HUES64 (cell line): ENCODE data around the gene CIROP.

ENCODE experiments used
- H3K27ac ChIP-seq: 2 replicates; pipeline ENCODE4 v1.7.0; 2013; ENCODE audit warnings: low read depth, low read length, inconsistent platforms
- H3K27me3 ChIP-seq: 2 replicates; pipeline ENCODE4 v1.6.1; 2013; ENCODE audit warnings: mild to moderate bottlenecking, low read length; ENCODE audit not compliant: insufficient read depth
- H3K36me3 ChIP-seq: 2 replicates; pipeline ENCODE4 v1.6.1; 2013; ENCODE audit warnings: mild to moderate bottlenecking, low read length; ENCODE audit not compliant: insufficient read depth
- H3K4me1 ChIP-seq: 2 replicates; pipeline ENCODE4 v1.6.1; 2013; ENCODE audit warnings: mild to moderate bottlenecking, low read length, moderate library complexity; ENCODE audit not compliant: insufficient read depth
- H3K4me3 ChIP-seq: 2 replicates; pipeline ENCODE4 v1.5.1; 2013; ENCODE audit warnings: mild to moderate bottlenecking, low read length, moderate library complexity
- H3K9ac ChIP-seq: 2 replicates; pipeline ENCODE4 v1.6.1; 2013; ENCODE audit warnings: mild to moderate bottlenecking, low read depth, low read length
- H3K9me3 ChIP-seq: 2 replicates; pipeline ENCODE4 v1.6.1; 2013; ENCODE audit warnings: low read depth, low read length; ENCODE audit not compliant: insufficient read depth
- WGBS: fragments of 150-250, 120-280 bp; methylation state at CpG from one replicate; pipeline ENCODE4 v1.1.7; 2013; ENCODE audit warnings: missing lambda C conversion rate; 5-methylcytosine and 5-hydroxymethylcytosine counted together

CIROP gene

DNA sequence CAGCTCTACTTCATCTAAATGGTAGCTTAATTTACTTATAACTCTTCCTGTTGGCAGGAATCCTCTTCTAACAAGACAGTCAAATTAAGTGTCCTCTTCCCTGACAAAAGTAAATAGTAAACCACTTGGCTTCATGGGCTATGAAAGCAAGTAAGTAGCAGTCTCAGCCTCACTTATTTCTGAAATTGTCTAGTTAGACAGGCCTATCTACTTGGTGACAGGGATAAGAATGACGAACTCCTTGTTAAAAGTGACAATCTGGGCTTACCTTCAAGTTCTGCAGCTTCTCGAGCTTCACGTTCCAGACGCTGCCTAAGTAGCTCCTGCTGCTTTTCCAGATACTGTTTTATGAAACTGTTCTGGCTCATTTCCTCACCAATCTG, 14.5 kb downstream of the CIROP start:
- Histone ChIP-seq H3K4me1 (no peaks in the 10 kb centered on the region), H3K9me3 (no peaks in the 10 kb centered on the region), H3K27ac (no peak overlapping the region), H3K9ac (no peak overlapping the region), H3K4me3 (no peak overlapping the region), H3K36me3 (peaks cover 82% of the 10 kb centered on the region), H3K27me3 (no peaks in the 10 kb centered on the region)
- WGBS = 92% methylated on average over 4 of the region's 4 CpGs

DNA sequence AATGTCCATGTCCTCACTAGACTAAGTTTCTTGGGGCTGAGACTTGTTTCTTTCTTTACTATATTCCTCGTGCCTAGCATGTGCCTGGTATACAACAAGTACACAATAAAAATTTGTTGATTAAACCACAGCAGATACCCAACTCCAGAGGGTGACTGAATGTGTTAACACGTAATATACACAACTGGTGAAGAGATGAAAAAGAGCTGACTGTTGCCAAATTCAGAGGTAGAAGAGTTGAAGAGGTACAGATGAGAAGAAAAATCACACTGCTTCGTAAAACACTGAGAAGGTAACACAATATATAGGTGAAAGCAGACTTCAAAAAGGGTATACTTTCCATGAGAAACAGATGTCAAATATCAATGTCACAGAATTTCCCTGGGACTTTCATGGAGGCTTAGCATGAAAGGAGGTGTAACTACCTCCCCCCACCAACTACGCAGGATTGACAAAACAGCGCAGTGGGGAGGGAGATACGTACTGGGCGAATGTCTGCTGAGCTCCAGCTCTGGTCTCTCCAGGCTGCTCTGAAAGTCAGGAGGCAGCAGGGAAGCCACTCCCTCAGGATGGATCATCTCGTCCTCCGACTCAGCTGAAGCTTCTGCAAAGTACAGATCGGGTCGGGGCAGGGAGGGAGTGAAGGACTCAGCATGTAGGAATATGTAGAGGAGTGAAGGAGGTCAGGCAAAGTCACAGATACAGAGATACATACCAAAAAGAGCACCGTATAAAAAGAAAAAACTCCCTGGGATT, 15.1 kb downstream of the CIROP start:
- Histone ChIP-seq H3K9me3 (no peaks in the 10 kb centered on the region), H3K36me3 (peaks cover 88% of the 10 kb centered on the region), H3K4me1 (no peaks in the 10 kb centered on the region)

DNA sequence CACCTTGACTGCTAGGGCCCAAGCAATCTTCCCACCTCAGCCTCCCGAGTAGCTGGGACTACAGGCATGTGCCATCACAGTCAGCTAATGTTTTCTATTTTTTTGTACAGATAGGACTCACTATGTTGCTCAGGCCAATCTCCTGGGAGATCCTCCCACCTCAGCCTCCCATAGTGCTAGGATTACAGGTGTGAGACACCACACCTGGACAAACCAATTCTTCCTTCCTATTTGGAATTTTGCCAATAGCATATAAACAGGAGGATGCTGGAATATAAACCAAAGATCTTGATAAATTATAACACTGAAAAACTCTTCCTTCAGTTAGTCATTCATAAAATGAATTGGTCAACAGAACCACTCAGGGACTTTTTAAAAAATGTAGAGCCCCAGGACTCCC, 18.2 kb downstream of the CIROP start:
- no peaks in the 10 kb centered on the region for H3K4me1 ChIP-seq
- H3K27me3 ChIP-seq = no peaks in the 10 kb centered on the region
- no peak overlapping the region for H3K27ac ChIP-seq
- H3K9ac ChIP-seq = no peak overlapping the region
- H3K36me3 ChIP-seq = peaks cover 97% of the 10 kb centered on the region
- 93% methylated on average over 1 of the region's 1 CpG for WGBS
- H3K9me3 ChIP-seq = no peaks in the 10 kb centered on the region
- H3K4me3 ChIP-seq = no peak overlapping the region

More for the DNA sequence above, 15.1 kb downstream of the CIROP start:
- WGBS = 97% methylated on average over 12 of the region's 12 CpGs
- no peak overlapping the region for H3K27ac ChIP-seq
- no peak overlapping the region for H3K4me3 ChIP-seq
- no peak overlapping the region for H3K9ac ChIP-seq
- H3K27me3 ChIP-seq = no peaks in the 10 kb centered on the region

DNA sequence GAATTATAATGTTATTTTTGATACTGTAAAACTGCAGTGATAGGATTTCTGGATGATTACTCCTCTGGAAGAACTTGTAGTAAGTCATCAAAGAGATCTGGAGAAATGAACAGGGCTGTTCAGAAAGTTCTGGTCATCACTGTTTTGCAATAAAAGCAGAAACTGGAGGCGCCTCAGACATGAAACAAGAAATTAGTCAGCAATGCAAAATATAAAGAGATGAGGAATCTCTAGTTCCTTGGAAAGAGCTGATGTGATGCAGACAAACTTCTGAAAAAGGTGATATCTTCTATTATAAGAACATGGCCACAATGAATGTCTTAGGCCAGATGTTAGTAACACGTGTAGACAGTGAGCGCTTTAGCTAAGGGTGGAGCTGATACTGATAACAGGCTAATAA, 19.3 kb downstream of the CIROP start:
- Histone ChIP-seq H3K36me3 (peaks cover 97% of the 10 kb centered on the region), H3K27ac (no peak overlapping the region), H3K27me3 (no peaks in the 10 kb centered on the region), H3K9me3 (no peaks in the 10 kb centered on the region), H3K9ac (no peak overlapping the region), H3K4me1 (no peaks in the 10 kb centered on the region), H3K4me3 (no peak overlapping the region)
- WGBS = 91% methylated on average over 3 of the region's 3 CpGs

DNA sequence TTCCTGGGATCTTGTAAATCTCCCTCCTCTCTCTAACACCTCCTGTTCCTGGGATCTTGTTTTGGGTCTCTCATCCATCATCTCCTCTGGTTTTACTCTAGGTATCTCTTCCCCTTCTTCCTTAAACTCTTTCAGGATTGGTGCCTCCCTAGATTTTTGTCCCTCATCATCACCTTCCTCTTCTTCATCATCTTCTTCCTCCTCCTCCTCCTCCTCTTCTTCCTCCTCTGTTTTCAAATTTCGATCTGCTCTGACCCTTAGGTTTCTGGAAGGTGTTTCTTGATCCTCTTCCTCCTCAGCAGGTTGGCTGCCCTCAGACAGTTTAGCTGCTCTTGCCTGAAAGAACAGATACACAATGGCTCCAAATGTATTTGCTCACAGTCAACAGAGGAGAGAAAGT, 24.3 kb downstream of the CIROP start:
- H3K4me1 ChIP-seq = no peaks in the 10 kb centered on the region
- no peaks in the 10 kb centered on the region for H3K9me3 ChIP-seq
- no peak overlapping the region for H3K27ac ChIP-seq
- no peak overlapping the region; the same call in 1 of the 2 replicates for H3K9ac ChIP-seq
- H3K27me3 ChIP-seq = no peaks in the 10 kb centered on the region
- WGBS = 96% methylated on average over 1 of the region's 1 CpG
- H3K4me3 ChIP-seq = no peak overlapping the region
- H3K36me3 ChIP-seq = peaks cover 97% of the 10 kb centered on the region

DNA sequence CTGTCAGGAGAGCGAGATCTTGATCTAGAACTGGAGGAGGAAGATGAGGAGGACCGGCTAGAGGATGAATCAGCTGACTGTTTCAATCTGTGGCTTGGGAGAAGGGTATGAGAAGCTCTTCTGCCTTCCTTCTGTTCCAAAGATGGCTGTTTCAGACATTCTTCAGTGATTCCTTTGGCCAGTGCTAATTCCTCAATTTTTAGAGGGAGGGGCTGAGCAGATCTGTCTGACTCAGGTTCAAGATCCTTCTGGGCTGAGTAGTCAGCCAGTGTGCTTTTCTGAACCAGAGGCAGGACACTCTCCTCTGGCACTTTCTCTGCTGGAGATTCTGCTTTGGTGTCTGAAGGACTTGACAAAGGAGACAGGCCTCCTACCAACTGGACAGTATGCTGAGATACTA, 25.1 kb downstream of the CIROP start:
- H3K9me3 ChIP-seq = no peaks in the 10 kb centered on the region
- H3K9ac ChIP-seq = no peak overlapping the region
- no peak overlapping the region for H3K4me3 ChIP-seq
- H3K36me3 ChIP-seq = peaks cover 97% of the 10 kb centered on the region
- no peaks in the 10 kb centered on the region for H3K27me3 ChIP-seq
- H3K4me1 ChIP-seq = no peaks in the 10 kb centered on the region
- no peak overlapping the region for H3K27ac ChIP-seq
- WGBS = 95% methylated on average over 2 of the region's 2 CpGs

DNA sequence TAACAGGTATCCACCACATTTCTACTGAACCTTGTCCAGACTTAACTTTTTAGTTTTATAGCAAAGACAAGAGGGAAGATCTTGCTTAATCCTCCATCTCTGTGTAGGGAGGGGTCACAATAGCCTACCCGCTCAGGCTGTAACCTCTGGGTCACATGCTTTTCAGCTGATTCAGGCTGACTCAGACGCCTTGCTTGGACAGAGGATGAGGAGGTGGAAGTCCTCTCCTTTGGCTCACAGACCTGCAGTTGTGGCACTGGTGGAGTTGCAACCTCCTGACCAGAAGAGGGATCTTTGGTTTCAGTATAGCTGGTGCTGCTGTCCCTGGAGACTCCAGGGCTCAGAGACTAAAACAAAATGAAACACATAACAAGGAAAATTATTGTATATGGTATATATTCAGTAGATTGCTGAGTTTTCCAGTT, 26.1 kb downstream of the CIROP start:
- WGBS = 71% methylated on average over 2 of the region's 2 CpGs
- H3K36me3 ChIP-seq = peaks cover 98% of the 10 kb centered on the region
- no peak overlapping the region for H3K27ac ChIP-seq
- H3K9me3 ChIP-seq = no peaks in the 10 kb centered on the region
- no peaks in the 10 kb centered on the region for H3K4me1 ChIP-seq
- H3K4me3 ChIP-seq = no peak overlapping the region
- no peaks in the 10 kb centered on the region for H3K27me3 ChIP-seq
- no peak overlapping the region for H3K9ac ChIP-seq

DNA sequence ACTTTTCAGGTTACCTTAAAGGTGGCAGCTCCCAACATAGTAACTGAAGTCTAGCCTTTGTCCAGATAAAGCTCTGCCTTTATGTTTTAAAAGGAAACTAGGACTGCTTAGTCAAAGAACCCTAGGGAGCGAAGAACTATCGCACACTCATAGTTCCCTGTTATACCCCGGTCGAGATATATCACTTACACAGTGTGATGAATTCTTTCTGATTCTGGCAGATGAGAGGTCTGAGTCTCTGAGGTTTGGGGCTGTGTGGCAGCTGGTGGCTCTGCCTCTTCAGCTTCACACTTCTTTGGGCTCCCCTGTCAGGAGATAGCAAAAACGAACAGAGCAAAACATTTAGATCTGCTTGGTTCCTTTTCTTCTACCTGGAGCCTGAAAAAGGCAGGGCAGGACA, 26.8 kb downstream of the CIROP start:
- WGBS = 94% methylated on average over 5 of the region's 5 CpGs
- Histone ChIP-seq H3K9ac (no peak overlapping the region), H3K27me3 (no peaks in the 10 kb centered on the region), H3K9me3 (no peaks in the 10 kb centered on the region), H3K27ac (no peak overlapping the region), H3K4me3 (no peak overlapping the region), H3K4me1 (no peaks in the 10 kb centered on the region; the same call in 1 of the 2 replicates), H3K36me3 (peaks cover 99% of the 10 kb centered on the region)

DNA sequence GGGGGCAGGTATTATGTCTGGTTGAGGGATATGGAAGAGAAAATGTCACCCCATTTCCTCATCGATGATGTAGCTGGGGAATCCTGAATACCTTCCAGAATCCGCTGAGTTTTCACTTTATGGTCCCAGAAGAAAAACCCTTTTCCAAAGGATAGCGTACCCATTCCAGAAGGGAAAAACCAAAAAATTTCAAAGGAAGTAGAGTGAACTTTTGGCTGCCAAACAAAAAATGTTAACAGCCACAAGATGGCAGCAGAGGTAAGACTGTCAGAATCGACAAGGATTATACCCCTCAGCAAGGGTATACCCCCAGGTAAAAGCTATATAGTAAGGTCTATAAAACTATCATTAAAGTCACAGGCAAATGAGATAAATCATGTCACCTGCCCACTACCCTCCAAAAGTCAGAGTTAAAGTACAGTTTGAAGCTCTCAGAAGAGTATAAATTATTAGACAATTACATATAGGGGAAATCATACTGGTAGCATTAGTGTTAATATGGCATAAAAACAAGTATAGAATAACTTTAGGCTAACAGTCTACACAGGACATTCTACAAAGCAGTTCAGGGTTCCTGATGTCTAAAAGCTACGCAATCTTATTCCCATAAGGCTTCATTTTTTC, 27.9 kb downstream of the CIROP start:
- H3K9me3 ChIP-seq = no peaks in the 10 kb centered on the region
- peaks cover 99% of the 10 kb centered on the region for H3K36me3 ChIP-seq
- 78% methylated on average over 5 of the region's 5 CpGs for WGBS
- no peak overlapping the region for H3K27ac ChIP-seq
- H3K27me3 ChIP-seq = no peaks in the 10 kb centered on the region
- H3K4me1 ChIP-seq = peaks cover 10% of the 10 kb centered on the region
- no peak overlapping the region for H3K9ac ChIP-seq
- no peak overlapping the region for H3K4me3 ChIP-seq

DNA sequence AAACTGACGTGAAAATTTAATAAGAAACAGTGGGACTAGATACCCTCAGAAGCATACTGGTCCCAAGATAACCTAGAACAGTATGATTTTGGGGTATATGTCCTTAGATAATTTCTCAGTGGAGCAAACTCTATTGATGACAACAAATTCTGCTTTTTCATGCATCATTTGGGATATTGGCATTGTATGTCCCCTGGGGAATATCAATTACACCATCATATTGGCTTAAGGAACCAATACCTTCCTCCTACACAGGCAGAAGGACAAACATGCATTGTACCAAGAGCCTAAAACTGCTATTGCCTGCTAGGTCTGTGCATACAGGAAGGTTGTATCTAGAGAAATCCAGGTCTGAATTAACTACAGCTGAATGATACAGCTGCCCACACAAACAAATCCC, 29.9 kb downstream of the CIROP start:
- Histone ChIP-seq H3K4me1 (peaks cover 17% of the 10 kb centered on the region), H3K27me3 (no peaks in the 10 kb centered on the region), H3K27ac (no peak overlapping the region), H3K9me3 (no peaks in the 10 kb centered on the region), H3K9ac (no peak overlapping the region), H3K36me3 (peaks cover 79% of the 10 kb centered on the region), H3K4me3 (no peak overlapping the region)
- WGBS = 86% methylated on average over 1 of the region's 1 CpG

DNA sequence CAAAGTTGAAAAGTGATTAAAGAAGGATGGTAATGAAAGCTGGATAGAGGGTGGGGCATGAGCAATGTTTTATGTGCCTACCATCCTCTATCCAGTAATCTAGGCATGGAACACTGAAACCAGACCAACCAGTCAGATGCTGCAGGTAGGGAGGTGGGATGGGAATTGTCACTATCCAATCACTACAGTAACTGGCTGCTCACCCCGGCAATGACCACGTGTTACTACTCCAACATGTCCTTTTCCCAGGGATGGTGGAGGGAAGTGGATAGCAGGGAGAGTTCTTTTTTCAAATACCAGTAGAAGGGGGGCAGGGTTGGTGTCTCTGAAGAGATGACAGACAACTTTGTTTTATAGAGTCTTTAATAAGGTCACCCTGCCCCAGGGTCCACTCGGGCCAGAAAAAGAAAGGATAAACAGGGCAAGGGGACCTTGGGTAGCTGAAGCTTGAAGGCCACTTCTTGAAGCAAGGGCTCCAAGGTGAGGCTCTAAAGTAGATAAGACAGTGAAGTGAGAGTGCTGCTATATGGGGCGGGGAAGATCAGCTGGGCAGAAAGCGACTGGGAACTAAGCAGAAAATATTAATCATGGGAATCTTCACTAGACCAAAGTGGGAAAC, 32.8 kb downstream of the CIROP start:
- H3K9me3 ChIP-seq = no peaks in the 10 kb centered on the region
- H3K9ac ChIP-seq = no peak overlapping the region
- peaks cover 23% of the 10 kb centered on the region for H3K4me1 ChIP-seq
- no peaks in the 10 kb centered on the region for H3K27me3 ChIP-seq
- peaks cover 72% of the 10 kb centered on the region for H3K36me3 ChIP-seq
- peak overlapping the region; percentile 29; the same call in 1 of the 2 replicates for H3K27ac ChIP-seq
- peak overlapping the region; percentile 88 for H3K4me3 ChIP-seq
- 82% methylated on average over 3 of the region's 5 CpGs for WGBS
